HepG2 (cell line): Measurements from ENCODE around the gene ADM5. TPM values are rescaled to one million over a fixed set of nuclear protein-coding genes. Genes with fewer than 3 reads are reported as not detected.

ENCODE experiments used
- ASH2L ChIP-seq: fragments of 300-600, 200-600 bp; sonication (generic); IDR thresholded peaks from 2 replicates; pipeline ENCODE4 v1.7.0; 2017; ENCODE audit warnings: low read depth, mild to moderate bottlenecking, moderate library complexity, mixed read lengths, low read length; ENCODE audit not compliant: insufficient read length
- CBX1 ChIP-seq: IDR thresholded peaks from one replicate; pipeline ENCODE4 v1.6.1; 2016; ENCODE audit warnings: antibody characterized with exemption, low read depth
- FOXK2 ChIP-seq: fragments of 450-650 bp; IDR thresholded peaks from 2 replicates; pipeline ENCODE4 v1.6.1; 2016
- PCBP1 ChIP-seq: fragments of 200-400 bp; formaldehyde crosslinking; IDR thresholded peaks from 2 replicates; pipeline ENCODE4 v1.6.1; 2017; ENCODE audit warnings: mild to moderate bottlenecking, low read depth, low read length, borderline replicate concordance
- RCOR2 ChIP-seq: IDR thresholded peaks from 2 replicates; pipeline ENCODE4 v1.6.1; 2016; ENCODE audit warnings: missing biosample characterization, missing genetic modification reagents
- STAG1 ChIP-seq: sonication (generic); formaldehyde crosslinking; IDR thresholded peaks from 2 replicates; pipeline ENCODE4 v1.4.0; 2020; ENCODE audit warnings: missing genetic modification reagents
- TCF7L2 ChIP-seq: IDR thresholded peaks from 2 replicates; pipeline ENCODE4 v1.6.1; 2011; ENCODE audit warnings: mild to moderate bottlenecking, low read depth, low read length, moderate library complexity
- ZNF33B ChIP-seq: sonication (generic); formaldehyde crosslinking; IDR thresholded peaks from 2 replicates; pipeline ENCODE4 v1.5.1; 2020; ENCODE audit warnings: mild to moderate bottlenecking, missing genetic modification reagents
- ZNF557 ChIP-seq: sonication (generic); formaldehyde crosslinking; IDR thresholded peaks from 2 replicates; pipeline ENCODE4 v1.4.0; 2020; ENCODE audit warnings: missing genetic modification reagents
- polyA plus RNA-seq, 8 experiments: library from polyadenylated mRNA; depleted of rRNA in 3 of 8; stranded (reverse) in 7 of 8; unstranded in 1 of 8; fragments of >200 nt; fragmentation: Illumina TruSeq in 4 of 8; extraction: Trizol in 4 of 8; gene quantifications; 2 replicates each; pipeline versions ENCODE4 v1.2.1 to v1.2.3, GENCODE V29; 2011 to 2016; ENCODE audit warnings: low read depth in 4 of 8, missing spikeins in 1 of 8, mixed read lengths in 1 of 8; ENCODE audit not compliant: insufficient read depth in 1 of 8
- total RNA-seq, 5 experiments: library from RNA; depleted of rRNA; stranded (reverse); fragments of >200 nt; fragmentation: Illumina TruSeq; extraction: Trizol; gene quantifications; 2 replicates each; pipeline ENCODE4 v1.2.3, GENCODE V29; 2016; ENCODE audit warnings: low read depth in 1 of 5
- TF ChIP-seq, protein P1 (sequence below): sonication (generic); formaldehyde crosslinking; IDR thresholded peaks from one replicate; pipeline ENCODE4 v1.5.1; 2020; ENCODE audit warnings: mild to moderate bottlenecking, missing genetic modification reagents; ENCODE audit errors: not compliant biosample characterization
- TF ChIP-seq, protein P2 (sequence below): sonication (generic); formaldehyde crosslinking; IDR thresholded peaks from 2 replicates; pipeline ENCODE4 v1.4.0; 2020; ENCODE audit warnings: missing genetic modification reagents, borderline replicate concordance
- TF ChIP-seq, protein P3 (sequence below): IDR thresholded peaks from 2 replicates; pipeline ENCODE4 v1.6.1; 2016; ENCODE audit warnings: control low read depth
- TF ChIP-seq, protein P4 (sequence below): sonication (generic); formaldehyde crosslinking; IDR thresholded peaks from 2 replicates; pipeline ENCODE4 v1.8.1; 2023; ENCODE audit warnings: mild to moderate bottlenecking, inconsistent platforms, moderate library complexity, missing genetic modification reagents, borderline replicate concordance
- TF ChIP-seq, protein P5 (sequence below): IDR thresholded peaks from 2 replicates; pipeline ENCODE4 v1.6.1; 2012; ENCODE audit warnings: inconsistent platforms

Gene ADM5
- total and polyA plus RNA-seq, 2 of the 13 experiments (the other 11 are each of a cell fraction or from before 2014, with no cell fraction given), result 2.7 to 4.1 TPM

DNA sequence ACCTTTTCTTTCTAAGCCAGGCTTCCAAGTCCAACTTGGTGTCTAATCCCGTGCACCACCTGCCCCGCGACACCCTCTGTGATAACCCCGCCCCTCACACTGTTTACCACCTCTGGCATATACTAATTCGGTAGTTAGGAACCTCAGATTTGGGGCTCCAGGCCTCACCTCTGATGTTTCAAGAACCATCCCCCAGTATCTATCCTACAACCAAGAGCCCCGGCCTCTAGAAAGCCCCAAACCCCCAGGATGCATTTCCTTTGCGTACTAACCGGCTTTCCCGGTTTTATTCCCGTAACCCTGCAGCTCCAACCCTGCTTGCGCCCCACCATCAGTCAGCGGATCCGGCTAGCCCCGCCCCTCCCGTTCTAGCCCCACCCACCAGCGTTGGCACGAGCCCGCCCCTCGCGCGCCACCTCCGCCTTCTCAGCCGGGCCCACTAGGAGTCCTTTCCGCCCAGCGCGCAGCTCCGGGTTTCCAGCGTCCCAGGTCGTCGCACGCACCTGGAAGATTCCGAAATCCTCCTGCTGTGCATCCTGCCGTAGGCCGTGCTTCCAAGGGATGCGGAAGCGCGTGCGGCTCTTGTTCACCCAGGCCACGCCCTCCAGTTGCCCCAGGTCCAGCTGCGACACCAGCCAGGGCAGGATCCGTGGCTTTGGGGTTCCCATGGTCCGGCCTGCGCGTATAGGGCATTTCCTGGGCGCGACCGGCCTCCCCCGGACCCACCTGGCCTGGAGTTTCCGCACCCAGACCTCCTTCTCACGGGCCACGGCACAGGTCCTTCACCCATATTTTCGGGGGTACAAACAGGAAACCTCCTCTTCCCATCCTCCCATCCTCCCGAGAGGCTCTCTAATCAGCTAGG lies 25.0 kb upstream of the ADM5 start (continued):
- TF ChIP-seq, protein P1, sequence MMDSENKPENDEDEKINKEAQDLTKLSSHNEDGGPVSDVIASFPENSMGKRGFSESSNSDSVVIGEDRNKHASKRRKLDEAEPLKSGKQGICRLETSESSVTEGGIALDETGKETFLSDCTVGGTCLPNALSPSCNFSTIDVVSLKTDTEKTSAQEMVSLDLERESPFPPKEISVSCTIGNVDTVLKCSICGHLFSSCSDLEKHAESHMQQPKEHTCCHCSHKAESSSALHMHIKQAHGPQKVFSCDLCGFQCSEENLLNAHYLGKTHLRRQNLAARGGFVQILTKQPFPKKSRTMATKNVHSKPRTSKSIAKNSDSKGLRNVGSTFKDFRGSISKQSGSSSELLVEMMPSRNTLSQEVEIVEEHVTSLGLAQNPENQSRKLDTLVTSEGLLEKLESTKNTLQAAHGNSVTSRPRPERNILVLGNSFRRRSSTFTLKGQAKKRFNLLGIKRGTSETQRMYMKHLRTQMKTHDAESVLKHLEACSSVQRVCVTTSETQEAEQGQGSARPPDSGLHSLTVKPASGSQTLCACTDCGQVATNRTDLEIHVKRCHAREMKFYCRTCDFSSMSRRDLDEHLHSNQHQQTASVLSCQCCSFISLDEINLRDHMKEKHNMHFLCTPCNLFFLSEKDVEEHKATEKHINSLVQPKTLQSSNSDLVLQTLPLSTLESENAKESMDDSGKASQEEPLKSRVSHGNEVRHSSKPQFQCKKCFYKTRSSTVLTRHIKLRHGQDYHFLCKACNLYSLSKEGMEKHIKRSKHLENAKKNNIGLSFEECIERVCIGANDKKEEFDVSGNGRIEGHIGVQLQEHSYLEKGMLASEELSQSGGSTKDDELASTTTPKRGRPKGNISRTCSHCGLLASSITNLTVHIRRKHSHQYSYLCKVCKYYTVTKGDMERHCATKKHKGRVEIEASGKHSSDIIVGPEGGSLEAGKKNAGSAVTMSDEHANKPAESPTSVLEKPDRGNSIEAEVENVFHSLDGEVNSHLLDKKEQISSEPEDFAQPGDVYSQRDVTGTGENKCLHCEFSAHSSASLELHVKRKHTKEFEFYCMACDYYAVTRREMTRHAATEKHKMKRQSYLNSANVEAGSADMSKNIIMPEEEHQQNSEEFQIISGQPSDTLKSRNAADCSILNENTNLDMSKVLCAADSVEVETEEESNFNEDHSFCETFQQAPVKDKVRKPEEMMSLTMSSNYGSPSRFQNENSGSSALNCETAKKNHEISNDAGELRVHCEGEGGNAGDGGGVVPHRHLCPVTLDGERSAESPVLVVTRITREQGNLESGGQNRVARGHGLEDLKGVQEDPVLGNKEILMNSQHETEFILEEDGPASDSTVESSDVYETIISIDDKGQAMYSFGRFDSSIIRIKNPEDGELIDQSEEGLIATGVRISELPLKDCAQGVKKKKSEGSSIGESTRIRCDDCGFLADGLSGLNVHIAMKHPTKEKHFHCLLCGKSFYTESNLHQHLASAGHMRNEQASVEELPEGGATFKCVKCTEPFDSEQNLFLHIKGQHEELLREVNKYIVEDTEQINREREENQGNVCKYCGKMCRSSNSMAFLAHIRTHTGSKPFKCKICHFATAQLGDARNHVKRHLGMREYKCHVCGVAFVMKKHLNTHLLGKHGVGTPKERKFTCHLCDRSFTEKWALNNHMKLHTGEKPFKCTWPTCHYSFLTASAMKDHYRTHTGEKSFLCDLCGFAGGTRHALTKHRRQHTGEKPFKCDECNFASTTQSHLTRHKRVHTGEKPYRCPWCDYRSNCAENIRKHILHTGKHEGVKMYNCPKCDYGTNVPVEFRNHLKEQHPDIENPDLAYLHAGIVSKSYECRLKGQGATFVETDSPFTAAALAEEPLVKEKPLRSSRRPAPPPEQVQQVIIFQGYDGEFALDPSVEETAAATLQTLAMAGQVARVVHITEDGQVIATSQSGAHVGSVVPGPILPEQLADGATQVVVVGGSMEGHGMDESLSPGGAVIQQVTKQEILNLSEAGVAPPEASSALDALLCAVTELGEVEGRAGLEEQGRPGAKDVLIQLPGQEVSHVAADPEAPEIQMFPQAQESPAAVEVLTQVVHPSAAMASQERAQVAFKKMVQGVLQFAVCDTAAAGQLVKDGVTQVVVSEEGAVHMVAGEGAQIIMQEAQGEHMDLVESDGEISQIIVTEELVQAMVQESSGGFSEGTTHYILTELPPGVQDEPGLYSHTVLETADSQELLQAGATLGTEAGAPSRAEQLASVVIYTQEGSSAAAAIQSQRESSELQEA, result no peak
- TF ChIP-seq, protein P2, sequence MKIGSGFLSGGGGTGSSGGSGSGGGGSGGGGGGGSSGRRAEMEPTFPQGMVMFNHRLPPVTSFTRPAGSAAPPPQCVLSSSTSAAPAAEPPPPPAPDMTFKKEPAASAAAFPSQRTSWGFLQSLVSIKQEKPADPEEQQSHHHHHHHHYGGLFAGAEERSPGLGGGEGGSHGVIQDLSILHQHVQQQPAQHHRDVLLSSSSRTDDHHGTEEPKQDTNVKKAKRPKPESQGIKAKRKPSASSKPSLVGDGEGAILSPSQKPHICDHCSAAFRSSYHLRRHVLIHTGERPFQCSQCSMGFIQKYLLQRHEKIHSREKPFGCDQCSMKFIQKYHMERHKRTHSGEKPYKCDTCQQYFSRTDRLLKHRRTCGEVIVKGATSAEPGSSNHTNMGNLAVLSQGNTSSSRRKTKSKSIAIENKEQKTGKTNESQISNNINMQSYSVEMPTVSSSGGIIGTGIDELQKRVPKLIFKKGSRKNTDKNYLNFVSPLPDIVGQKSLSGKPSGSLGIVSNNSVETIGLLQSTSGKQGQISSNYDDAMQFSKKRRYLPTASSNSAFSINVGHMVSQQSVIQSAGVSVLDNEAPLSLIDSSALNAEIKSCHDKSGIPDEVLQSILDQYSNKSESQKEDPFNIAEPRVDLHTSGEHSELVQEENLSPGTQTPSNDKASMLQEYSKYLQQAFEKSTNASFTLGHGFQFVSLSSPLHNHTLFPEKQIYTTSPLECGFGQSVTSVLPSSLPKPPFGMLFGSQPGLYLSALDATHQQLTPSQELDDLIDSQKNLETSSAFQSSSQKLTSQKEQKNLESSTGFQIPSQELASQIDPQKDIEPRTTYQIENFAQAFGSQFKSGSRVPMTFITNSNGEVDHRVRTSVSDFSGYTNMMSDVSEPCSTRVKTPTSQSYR, result no peak
- TF ChIP-seq, protein P3, sequence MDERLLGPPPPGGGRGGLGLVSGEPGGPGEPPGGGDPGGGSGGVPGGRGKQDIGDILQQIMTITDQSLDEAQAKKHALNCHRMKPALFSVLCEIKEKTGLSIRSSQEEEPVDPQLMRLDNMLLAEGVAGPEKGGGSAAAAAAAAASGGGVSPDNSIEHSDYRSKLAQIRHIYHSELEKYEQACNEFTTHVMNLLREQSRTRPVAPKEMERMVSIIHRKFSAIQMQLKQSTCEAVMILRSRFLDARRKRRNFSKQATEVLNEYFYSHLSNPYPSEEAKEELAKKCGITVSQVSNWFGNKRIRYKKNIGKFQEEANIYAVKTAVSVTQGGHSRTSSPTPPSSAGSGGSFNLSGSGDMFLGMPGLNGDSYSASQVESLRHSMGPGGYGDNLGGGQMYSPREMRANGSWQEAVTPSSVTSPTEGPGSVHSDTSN (CRISPR knock-in tag), result no peak
- TF ChIP-seq PCBP1, result no peak
- no peak for TF ChIP-seq ZNF557 (CRISPR knock-in tag)
- TF ChIP-seq FOXK2, result no peak
- TF ChIP-seq RCOR2 (CRISPR knock-in tag), result no peak
- peak; percentile 16 for TF ChIP-seq ASH2L
- TF ChIP-seq TCF7L2, result no peak
- TF ChIP-seq, protein P4, sequence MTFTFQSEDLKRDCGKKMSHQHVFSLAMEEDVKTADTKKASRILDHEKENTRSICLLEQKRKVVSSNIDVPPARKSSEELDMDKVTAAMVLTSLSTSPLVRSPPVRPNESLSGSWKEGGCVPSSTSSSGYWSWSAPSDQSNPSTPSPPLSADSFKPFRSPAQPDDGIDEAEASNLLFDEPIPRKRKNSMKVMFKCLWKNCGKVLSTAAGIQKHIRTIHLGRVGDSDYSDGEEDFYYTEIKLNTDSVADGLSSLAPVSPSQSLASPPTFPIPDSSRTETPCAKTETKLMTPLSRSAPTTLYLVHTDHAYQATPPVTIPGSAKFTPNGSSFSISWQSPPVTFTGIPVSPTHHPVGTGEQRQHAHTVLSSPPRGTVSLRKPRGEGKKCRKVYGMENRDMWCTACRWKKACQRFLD (CRISPR knock-in tag), result no peak
- no peak for TF ChIP-seq CBX1
- TF ChIP-seq ZNF33B (CRISPR knock-in tag), result 0 out of 2 replicates have a peak, but pooled peaks have one; percentile 62
- TF ChIP-seq, protein P5, sequence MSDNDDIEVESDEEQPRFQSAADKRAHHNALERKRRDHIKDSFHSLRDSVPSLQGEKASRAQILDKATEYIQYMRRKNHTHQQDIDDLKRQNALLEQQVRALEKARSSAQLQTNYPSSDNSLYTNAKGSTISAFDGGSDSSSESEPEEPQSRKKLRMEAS, result no peak; the same call in 1 of the 2 replicates
- TF ChIP-seq STAG1 (CRISPR knock-in tag), result no peak
